Muscle layer of colon (tissue), 2 donors: ENCODE results near the gene GDPGP1.

Experiments
- H3K27ac ChIP-seq: one replicate; pipeline ENCODE4 v1.7.0; 2013; ENCODE audit warnings: low read depth, mild to moderate bottlenecking, low read length, moderate library complexity
- H3K27me3 ChIP-seq, 2 donors: one replicate each; pipeline ENCODE4 v1.7.0; 2013; ENCODE audit warnings: low read length in 2 of 2, mild to moderate bottlenecking in 2 of 2; ENCODE audit not compliant: insufficient read depth in 2 of 2, control insufficient read depth in 1 of 2
- H3K36me3 ChIP-seq: one replicate; pipeline ENCODE4 v1.7.0; 2013; ENCODE audit warnings: mild to moderate bottlenecking, low read length; ENCODE audit not compliant: insufficient read depth
- H3K4me1 ChIP-seq: one replicate; pipeline ENCODE4 v1.7.0; 2013; ENCODE audit warnings: mild to moderate bottlenecking, low read length; ENCODE audit not compliant: insufficient read depth
- H3K4me3 ChIP-seq, 2 donors: one replicate each; pipeline ENCODE4 v1.7.0; 2013; ENCODE audit warnings: low read length in 2 of 2, low read depth in 1 of 2, mild to moderate bottlenecking in 1 of 2, moderate library complexity in 1 of 2
- H3K9ac ChIP-seq: one replicate; pipeline ENCODE4 v1.7.0; 2013; ENCODE audit warnings: low read length
- H3K9me3 ChIP-seq: one replicate; pipeline ENCODE4 v1.7.0; 2013; ENCODE audit warnings: mild to moderate bottlenecking, low read length
- donor health status: abdominal sarcoma.
- donor health status: Adenocarcinoma of cecum.

GDPGP1 gene

GRCh38 chr15:90192961-90193786 is 40.8 kb upstream of the GDPGP1 start:
- H3K9me3 ChIP-seq: no peaks in the 10 kb centered on the region
- H3K27me3 ChIP-seq: no peaks in the 10 kb centered on the region
- H3K4me1 ChIP-seq: peaks cover 46% of the 10 kb centered on the region
- peak overlapping the region in 1 of 2 donors; percentile 10 for H3K4me3 ChIP-seq
- peak overlapping the region; percentile 42 for H3K9ac ChIP-seq
- H3K36me3 ChIP-seq: peaks cover 14% of the 10 kb centered on the region
- peak overlapping the region; percentile 96 for H3K27ac ChIP-seq

DNA sequence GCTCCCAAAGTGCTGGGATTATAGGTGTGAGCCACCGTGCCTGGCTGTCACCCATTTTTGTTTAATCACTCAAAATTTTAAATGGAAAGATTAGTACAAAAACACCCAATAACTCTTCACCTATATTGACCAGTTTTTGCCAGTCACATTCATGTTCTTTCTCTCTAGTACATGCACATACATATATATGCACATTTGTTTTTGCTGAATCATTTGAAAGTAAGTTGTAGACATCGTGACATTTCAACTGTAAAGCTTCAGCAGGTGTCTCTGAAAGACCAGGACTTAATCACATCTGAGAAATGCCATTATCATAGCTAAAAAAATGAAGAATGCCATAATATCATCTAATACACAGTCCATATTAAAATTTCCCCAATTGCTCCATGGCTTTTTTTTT is 39.4 kb upstream of the GDPGP1 start:
- peak overlapping the region; percentile 63 for H3K27ac ChIP-seq
- H3K9ac ChIP-seq: no peak overlapping the region
- no peaks in the 10 kb centered on the region for H3K27me3 ChIP-seq
- H3K4me1 ChIP-seq: peaks cover 44% of the 10 kb centered on the region
- H3K4me3 ChIP-seq: no peak overlapping the region
- peaks cover 14% of the 10 kb centered on the region for H3K36me3 ChIP-seq
- H3K9me3 ChIP-seq: no peaks in the 10 kb centered on the region

GRCh38 chr15:90200534-90201129 is 33.4 kb upstream of the GDPGP1 start:
- no peaks in the 10 kb centered on the region for H3K27me3 ChIP-seq

DNA sequence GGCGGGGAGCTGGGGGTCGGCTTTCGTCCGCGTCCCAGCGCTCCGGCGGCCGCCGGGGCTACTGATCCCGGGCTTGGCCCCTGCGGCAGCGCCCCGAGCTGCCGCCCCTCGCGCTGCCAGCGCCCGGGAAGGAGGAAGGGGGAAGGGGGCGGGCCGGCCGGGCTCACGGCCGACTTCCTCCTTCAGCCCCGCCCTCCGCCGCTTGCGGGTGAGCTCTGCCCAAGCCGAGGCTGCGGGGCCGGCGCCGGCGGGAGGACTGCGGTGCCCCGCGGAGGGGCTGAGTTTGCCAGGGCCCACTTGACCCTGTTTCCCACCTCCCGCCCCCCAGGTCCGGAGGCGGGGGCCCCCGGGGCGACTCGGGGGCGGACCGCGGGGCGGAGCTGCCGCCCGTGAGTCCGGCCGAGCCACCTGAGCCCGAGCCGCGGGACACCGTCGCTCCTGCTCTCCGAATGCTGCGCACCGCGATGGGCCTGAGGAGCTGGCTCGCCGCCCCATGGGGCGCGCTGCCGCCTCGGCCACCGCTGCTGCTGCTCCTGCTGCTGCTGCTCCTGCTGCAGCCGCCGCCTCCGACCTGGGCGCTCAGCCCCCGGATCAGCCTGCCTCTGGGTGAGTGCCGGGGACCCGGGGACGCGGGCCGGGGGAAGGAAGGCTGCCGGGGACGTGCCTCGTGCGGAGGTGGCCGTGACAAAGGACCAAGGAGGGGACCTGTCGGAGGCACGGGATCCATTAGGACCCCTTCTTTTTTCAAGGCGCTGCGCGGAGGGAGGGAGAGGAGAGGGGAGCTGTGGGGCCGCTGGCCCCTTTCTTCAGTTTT is 32.7 kb upstream of the GDPGP1 start, which contains the start of gene SEMA4B:
SEMA4B (plus strand) TSS at position 201 of the 814 bp plus-strand sequence; CDS start at position 450, 249 bp downstream.
- H3K27me3 ChIP-seq: no peaks in the 10 kb centered on the region
- peak within 1 kb of the TSS; percentile 84 for H3K9ac ChIP-seq
- H3K4me1 ChIP-seq: peaks cover 44% of the 10 kb centered on the region
- H3K4me3 ChIP-seq: peak within 1 kb of the TSS; percentile 86 to 99
- H3K27ac ChIP-seq: peak within 1 kb of the TSS; percentile 90
- H3K36me3 ChIP-seq: peaks cover 9% of the 10 kb centered on the region
- H3K9me3 ChIP-seq: no peaks in the 10 kb centered on the region

More at GRCh38 chr15:90200534-90201129, 33.4 kb upstream of the GDPGP1 start:
- peak overlapping the region; percentile 90 for H3K27ac ChIP-seq
- H3K4me1 ChIP-seq: peaks cover 37% of the 10 kb centered on the region
- H3K4me3 ChIP-seq: peak overlapping the region; percentile 86 to 99
- H3K36me3 ChIP-seq: peaks cover 10% of the 10 kb centered on the region
- peak overlapping the region; percentile 66 for H3K9ac ChIP-seq
- no peaks in the 10 kb centered on the region for H3K9me3 ChIP-seq

DNA sequence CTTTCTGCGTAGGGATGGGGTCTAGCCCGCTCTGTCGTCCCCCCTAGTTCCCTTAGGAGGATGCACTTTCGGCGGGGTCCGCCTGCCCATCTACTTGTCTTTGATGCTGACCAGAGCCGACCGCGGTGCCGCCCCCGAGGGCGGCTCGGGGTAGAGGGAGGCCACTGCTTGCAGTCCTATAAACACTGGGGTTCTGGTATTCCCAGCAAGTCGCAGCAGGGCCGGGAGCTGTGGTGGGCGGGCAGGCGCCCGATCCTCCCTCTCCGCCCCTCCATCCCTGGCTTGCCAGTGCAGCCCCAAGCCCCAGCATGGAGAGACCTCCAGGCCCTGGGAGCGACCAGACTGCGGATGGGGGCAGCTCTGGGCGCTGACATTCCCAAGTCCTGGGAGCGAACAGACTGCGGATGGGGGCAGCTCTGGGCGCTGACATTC is 32.0 kb upstream of the GDPGP1 start:
- H3K4me3 ChIP-seq: peak overlapping the region; percentile 86 to 99
- H3K27ac ChIP-seq: peak overlapping the region; percentile 90

GRCh38 chr15:90202929-90203328 is 31.1 kb upstream of the GDPGP1 start:
- no peaks in the 10 kb centered on the region for H3K27me3 ChIP-seq
- no peaks in the 10 kb centered on the region for H3K9me3 ChIP-seq
- peak overlapping the region; percentile 84 for H3K9ac ChIP-seq
- peaks cover 51% of the 10 kb centered on the region for H3K4me1 ChIP-seq
- H3K36me3 ChIP-seq: peaks cover 18% of the 10 kb centered on the region
- peak overlapping the region; percentile 86 to 99 for H3K4me3 ChIP-seq
- H3K27ac ChIP-seq: peak overlapping the region; percentile 90

More for the DNA sequence above, 32.0 kb upstream of the GDPGP1 start:
- Histone ChIP-seq H3K9ac (peak overlapping the region; percentile 84), H3K36me3 (peaks cover 15% of the 10 kb centered on the region), H3K27me3 (no peaks in the 10 kb centered on the region), H3K9me3 (no peaks in the 10 kb centered on the region), H3K4me1 (peaks cover 47% of the 10 kb centered on the region)

- Histone ChIP-seq H3K9ac (no peak overlapping the region), H3K9me3 (no peaks in the 10 kb centered on the region), H3K4me3 (no peak overlapping the region), H3K4me1 (peaks cover 51% of the 10 kb centered on the region), H3K27me3 (no peaks in the 10 kb centered on the region), H3K36me3 (peaks cover 18% of the 10 kb centered on the region), H3K27ac (no peak overlapping the region)
Measured at GRCh38 chr15:90203473-90203872, 30.5 kb upstream of the GDPGP1 start.

GRCh38 chr15:90203922-90204321 is 30.1 kb upstream of the GDPGP1 start:
- Histone ChIP-seq H3K36me3 (peaks cover 18% of the 10 kb centered on the region), H3K4me3 (no peak overlapping the region), H3K27me3 (no peaks in the 10 kb centered on the region), H3K27ac (no peak overlapping the region), H3K9ac (no peak overlapping the region), H3K4me1 (peaks cover 51% of the 10 kb centered on the region), H3K9me3 (no peaks in the 10 kb centered on the region)

DNA sequence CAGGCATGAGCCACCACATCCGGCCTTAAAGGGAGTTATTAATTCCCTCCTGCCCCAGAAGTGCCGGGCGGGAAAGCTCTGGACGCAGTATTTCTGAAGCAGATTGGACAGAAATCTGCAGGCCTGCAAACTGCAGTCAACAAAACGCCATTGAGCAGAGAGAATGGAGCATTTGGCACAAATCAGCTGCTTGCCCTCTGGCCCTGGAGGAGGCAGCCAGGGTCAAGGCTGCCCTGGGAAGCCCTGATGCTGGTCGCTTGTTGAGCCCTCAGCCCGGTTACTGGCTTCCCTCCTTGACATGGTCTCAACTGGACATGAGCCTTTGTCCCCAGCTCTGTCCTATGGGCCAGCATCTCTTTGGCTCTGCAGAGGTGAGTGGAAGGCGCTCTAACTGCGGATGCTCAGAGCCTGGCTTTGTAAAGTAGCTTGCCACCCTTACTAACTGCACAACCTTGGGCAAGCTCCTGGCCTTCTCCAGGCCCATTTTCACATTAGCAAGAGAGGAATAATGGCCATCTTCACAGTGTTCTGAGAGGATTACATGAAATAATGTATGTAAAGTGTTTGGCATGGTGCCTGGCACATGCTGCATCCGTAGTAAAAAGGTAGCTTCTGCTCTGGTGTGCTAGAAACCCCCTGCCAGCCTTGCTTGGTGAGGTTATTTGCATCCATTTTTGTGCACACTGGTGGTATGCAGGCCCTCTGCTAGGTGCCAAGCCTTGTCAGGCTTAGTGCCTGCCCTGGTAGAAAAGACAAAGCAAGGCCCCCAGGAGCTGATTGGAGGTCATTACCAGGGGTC is 28.8 kb upstream of the GDPGP1 start:
- Histone ChIP-seq H3K9me3 (no peaks in the 10 kb centered on the region), H3K4me1 (peaks cover 59% of the 10 kb centered on the region), H3K27me3 (no peaks in the 10 kb centered on the region), H3K4me3 (no peak overlapping the region), H3K9ac (no peak overlapping the region), H3K27ac (no peak overlapping the region), H3K36me3 (peaks cover 27% of the 10 kb centered on the region)

DNA sequence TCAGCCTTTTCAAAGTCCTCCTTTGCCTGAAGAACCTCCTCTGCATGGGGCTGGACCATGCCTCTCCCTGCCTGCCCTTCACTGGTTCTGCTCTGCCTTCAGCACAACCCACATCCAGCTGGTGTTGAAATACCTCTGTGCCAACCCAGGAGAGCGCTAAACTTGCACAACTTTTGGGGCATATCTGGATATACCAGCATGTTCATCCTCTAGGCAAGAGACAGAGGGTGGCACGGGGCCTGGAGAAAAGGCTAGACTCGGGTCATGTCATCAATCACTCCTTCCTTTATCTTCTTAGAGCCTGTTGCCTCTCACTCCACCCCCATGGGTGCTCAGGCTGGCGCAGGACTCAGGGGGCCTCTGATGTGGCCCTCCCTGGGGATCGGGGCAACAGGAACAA is 28.1 kb upstream of the GDPGP1 start:
- Histone ChIP-seq H3K4me3 (no peak overlapping the region), H3K4me1 (peaks cover 59% of the 10 kb centered on the region), H3K9me3 (no peaks in the 10 kb centered on the region), H3K36me3 (peaks cover 29% of the 10 kb centered on the region), H3K9ac (no peak overlapping the region), H3K27me3 (no peaks in the 10 kb centered on the region), H3K27ac (no peak overlapping the region)
